Fibroblast of the conjunctiva (primary cell): ENCODE results near the gene IMMP2L.
"Not testable (repeated sequence)": the region's sequence is repeated elsewhere in the genome, so short reads cannot be mapped to it uniquely, and the experiment has no call there.

Source experiments
- DNase-seq: peaks from one replicate; pipeline ENCODE4 v3.0.0-alpha.2; 2010; ENCODE audit warnings: low read depth

IMMP2L gene

DNA sequence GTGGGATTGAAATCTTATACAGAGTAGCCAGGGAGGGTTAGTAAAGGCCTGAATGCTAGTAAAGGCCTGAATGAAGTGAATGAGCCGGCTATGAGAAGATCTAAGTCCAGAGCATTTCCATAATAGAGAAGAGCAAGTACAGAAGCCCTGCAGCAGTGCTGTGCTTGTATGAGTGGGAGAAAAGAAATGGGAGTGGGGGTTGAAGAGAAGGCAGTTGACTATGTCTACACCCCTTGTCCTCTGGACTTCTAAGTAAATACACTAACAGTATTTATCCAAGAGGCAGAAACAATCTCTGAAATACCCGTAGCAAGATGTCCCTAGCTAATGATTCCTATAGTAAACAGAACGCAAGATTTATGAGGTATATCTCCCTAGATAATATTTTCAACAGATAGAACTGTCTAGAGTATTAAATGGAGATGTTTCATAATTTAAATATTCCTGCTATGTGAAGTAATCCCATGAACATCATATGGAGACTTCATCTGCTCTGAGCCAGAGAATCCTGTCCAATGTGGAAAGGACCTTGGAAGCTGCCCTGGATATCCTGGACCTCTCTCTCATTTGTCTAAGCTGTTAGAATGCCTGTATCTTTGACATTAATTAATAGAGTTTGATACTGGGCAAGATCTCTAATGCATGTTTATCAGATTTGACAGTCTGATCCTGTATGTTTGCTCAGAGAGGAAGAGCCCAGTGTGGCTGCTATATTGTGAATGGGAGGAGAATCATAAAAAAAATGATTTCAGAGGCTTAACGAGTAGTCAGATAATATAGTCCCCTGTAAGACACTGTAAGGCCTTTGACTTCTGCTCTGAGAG lies 299.8 kb downstream of the IMMP2L start:
- no peak for DNase-seq

DNA sequence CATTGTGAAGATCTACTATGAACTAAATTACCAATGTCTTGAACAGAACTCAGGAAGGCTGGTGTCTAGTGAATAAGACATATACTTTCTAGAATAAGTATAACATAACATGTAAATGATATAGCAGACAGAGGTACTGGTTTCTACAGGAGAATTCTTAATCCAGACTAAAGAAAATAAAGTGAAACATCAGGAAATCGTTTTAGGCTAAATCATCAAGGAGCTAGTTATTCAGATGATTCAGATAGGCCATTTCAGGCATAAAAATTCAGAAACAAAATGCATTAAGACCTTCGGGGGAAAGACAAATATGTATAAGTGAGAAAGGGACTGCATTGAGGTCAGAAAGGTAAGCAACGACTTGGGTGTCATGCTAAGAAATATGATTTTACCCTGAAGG lies 300.8 kb downstream of the IMMP2L start:
- no peak for DNase-seq

DNA sequence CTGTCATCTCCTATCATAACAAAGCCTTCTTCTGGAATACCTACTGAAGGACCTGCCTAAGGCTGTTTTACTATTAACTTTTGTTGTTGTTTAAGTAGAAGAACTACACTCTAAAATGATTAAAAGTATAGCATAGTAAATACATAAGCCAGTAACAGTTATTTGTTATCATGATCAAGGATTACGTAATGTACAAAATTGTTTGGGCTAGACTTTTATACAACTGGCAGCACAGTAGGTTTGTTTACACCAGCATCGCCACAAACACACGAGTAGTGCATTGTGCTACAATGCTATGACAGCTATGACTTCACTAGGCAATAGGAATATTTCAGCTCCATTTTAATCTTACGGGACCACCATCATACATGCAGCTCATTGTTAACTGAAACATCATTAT lies 302.3 kb downstream of the IMMP2L start:
- no peak for DNase-seq

DNA sequence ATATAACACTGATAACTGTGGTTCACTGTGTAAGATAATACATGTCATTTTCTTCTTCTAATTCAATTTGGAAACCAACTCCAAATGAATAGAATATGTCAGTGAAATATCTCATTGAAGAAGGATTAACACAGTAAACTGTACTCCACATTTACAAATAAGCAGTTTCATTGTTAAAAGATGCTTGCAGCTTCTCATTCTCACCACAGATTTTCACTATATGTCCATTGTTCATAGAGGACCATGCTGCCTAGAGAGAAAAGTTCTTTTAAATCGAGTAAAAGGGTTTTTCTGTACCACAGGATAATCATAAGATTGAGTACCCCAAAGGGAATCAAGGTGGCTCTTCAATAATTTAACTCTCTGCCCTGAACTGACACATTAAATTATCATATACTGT lies 305.9 kb downstream of the IMMP2L start:
- no peak for DNase-seq

DNA sequence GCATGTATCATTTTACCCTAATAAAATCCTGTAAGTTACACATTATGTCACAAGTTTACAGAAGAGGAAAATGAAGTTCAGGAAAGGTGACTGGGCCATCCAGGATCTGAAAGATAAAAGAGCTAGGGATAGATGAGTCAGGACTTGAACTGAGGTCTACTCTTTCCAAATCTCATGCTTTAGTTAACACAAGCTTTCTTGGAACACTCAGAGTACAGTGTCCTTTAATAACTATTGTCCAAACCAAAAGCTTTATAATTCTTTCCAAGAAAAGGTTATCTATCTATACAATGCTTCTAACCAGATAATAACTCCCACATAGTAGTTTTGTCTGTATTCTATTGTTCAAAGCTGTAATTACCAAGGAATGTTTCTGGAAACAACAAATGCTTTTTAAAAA lies 306.7 kb downstream of the IMMP2L start:
- no peak for DNase-seq

DNA sequence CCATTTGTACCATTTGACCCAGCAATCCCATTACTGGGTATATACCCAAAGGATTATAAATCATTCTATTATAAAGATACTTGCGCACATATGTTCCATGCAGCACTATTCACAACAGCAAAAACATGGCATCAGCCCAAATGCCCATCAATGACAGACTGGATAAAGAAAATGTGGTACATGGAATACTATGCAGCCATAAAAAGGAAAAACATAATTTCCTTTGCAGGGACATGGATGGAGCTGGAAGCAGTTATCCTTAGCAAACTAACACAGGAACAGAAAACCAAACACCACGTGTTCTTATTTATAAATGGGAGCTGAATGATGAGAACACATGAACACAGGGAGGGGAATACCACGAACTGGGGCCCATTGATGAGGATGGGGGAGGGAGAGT lies 310.9 kb downstream of the IMMP2L start:
- not testable (repeated sequence) for DNase-seq

DNA sequence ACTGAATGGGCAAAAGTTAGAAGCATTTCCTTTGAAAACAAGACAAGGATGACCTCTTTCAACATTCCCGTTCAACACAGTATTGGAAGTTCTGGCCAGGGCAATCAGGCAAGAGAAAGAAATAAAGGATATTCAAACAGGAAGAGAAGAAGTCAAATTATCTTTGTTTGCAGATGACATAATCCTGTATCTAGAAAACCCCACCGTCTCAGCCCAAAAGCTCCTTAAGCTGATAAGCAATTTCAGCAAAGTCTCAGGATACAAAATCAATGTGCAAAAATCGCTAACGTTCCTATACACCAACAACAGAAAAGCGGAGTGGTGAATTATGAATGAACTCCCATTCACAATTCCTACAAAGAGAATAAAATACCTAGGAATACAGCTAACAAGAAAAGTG lies 312.5 kb downstream of the IMMP2L start:
- DNase-seq, result not testable (repeated sequence)

DNA sequence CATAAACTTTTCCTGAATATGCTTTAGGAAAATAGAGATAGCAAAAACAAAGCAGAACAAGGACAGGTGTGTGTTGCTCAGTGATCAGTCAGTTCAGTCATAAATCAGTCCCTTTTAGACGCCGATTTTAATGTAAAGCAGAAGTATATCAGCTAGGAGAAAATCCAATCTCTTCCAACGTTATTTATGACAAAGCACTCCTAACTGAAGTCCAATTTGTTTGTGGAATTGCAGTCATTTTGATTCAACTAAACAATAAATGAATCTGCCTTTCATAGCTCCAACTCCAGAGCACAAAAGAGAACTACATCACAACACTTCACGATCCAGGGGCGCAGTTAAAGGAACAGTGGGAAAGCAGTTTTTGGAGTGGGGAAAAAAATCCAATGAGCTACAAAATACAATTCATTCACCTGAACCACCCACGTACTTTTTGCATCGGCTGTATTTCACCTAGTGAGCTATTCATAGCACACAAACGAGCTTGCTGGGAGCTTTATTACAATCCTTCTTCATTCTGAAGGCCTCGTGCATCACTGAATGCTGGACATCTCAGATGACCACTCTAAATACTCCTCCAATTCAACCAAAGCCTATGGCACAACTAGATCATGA lies 320.0 kb downstream of the IMMP2L start:
- no peak for DNase-seq

DNA sequence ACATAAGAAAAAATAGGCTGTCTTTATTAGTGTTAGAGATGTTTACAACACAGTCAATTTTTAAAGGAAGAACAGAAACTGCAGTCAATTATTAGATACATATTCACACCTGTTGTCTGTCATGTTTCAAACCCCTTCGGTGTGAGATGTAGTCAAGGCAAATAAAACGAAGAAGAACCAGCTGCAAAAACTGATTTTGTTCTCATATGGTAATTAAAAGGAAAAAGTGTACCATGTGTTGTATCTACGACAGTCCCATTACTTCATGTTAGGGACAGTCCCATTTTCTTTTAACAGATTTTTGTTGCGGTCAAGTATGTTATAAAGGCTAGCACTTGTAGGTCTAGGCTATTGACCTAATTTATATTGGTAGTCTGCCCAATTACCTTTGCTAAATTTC lies 321.9 kb downstream of the IMMP2L start:
- DNase-seq, result no peak

DNA sequence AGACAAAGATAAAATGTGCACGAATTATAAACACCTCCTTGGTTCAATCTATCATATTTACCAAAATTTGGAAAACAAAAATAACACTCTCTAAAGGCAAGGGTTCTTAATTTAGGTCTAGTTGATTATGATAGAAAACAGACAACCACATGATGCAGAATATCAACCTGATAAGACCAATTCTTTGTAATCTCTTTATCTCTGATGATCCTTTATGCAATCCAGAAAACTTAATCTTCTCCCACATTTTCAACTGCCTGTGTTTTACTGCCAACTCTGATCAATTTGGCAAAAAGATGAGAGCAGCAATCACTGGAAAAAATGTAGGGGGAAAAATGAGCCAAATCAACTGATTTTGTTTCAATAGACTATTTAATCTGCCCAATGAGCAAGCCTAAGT lies 322.9 kb downstream of the IMMP2L start:
- no peak for DNase-seq

DNA sequence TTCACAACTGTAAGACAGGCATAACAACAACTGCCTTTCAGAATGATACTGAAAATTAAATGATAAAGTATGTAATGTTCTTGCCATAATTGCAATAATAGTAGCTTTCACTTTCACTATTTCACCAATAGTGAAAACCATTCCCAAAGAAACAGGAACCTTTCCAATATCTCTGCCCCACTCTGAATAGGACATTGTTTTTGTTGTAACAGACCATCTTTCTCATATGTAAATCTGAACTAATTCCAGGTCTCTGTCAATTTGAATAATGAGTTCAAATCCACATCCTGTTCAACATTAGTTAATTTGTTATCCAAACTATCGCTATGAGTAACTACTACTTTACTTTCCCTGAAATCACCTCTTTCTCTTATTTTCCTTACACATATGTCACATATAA lies 323.4 kb downstream of the IMMP2L start:
- no peak for DNase-seq

DNA sequence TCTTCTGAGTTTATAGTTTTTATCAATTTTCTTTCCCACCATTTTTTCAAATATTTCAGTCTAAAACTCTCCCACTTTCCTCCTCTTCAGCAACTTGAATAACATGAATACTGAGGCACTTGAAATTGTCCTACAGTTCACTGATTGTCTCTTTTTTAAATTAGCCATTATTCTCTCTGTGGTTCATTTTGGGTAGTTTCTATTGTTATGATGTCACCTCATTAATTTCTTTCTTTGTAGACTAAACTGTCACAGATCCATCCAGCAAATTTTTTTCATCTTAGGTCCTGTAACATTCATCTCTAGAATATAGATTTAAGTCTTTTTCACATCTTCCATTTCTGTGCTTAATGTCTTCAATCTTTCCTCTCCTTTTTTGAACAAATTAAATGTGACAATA lies 326.6 kb downstream of the IMMP2L start:
- DNase-seq, result no peak

DNA sequence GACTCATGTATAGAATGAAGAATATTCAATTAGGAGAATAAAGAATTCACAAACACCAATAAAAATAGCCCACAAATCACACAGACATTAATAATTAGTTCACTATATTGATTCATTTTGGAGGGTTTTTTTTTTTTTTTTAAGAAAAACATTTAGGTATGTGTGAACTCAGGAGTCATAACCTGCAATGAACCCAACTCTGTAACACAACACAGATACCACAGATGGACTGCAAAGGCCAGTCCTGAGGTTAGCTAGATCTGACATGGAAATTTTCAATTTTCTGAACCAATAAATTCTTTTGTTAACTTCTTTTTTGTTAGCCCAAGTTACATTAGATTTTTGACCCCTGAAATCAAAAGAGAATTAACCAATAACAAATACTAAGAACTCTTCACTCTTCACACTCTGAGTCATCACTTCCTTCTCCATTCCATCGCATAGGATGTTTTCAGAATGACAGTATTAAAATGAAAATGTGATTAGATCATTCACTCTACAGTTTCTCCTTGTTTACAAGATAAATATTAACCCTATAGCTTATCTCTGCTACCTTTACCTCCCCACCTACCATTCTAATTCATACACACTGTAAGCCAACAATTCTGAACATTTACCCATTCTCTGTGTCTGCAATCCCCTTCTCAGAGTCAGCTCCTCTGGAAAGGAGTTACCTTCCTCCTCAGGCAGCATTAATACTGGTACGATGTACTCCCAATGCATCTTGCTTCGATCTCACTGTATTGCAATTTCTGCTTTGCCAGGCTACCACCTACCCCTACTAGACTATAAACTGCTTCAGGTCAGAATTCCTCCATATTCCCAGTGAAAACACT lies 329.8 kb downstream of the IMMP2L start:
- no peak for DNase-seq

DNA sequence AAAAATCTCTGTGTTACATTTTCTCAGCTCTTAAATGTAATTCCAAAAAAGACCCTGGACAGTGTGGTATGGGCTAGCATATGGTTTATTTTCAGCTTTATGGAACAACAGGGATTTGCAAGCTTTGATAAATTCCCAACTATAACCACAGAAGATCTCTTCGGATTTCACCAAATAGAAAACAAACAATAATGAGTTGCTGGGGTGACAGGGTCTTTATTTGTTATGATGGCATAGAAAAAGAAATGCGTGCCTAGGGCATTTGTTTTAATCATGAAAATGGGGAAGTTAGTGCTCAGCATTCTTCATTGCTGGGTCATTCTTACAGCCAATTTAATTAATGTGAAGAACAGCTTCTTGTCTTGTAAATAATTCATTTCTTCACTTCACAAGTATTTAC lies 332.4 kb downstream of the IMMP2L start:
- DNase-seq, result no peak

DNA sequence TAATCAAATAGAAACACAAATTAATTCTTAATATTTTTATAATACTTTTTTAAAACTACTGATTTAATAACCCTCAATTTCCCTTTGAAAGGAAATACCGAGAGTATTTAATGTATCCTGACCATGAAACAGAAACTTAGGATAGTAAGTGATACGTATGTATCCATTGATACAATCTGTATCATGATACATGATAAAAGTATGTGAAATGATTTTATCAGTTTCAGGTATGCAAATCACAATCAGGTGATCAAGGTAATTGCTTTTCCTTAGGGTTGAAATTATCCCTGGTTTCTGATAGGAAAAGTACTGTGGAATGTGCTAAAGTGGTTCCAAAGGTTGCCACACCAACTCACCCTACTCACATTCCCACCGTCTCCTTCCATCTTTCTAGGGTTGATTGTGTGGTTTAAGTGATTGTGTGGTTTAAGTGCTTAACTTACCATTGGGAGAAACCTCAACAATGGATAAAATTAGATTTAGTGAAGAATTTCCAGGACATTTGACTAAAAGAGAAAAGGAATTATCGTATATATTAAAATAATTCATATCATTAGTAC lies 333.0 kb downstream of the IMMP2L start:
- no peak for DNase-seq

DNA sequence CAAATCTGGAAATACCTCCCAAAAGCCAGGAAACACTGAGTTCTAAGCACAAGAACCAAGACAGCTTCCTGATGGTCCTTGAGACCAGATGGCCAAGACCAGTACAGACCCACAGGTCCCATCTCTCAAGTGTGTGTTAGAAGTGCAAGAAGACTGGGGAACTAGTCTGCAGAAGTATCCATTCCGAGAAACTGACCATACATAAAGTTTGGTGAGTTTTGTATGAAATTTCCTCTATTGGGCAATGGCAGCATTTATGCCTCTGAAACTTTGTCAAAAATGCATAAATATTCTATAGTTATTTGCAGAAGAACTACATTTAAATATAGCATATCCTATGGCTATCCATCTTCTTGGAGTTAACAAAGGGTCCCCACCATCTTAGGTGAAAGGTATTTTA lies 333.9 kb downstream of the IMMP2L start:
- DNase-seq, result no peak

DNA sequence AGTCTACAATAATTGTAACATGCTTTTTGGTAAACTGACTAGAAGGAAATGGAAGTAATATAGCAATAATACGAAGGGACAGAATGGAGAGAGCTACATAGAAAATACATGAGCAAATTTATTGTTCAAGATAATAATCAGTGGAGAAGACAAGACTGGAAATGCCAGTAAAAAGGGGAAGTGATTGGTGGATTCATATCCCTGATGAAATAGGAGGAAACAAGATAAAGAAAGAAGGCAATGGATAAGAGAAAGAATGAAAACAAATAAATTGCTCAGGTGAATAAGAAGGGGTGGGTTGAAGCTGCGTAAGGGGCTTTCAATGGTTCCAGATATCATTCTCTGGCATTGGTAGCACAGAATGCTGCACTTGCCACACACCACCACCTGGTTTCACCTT lies 335.5 kb downstream of the IMMP2L start:
- no peak for DNase-seq

DNA sequence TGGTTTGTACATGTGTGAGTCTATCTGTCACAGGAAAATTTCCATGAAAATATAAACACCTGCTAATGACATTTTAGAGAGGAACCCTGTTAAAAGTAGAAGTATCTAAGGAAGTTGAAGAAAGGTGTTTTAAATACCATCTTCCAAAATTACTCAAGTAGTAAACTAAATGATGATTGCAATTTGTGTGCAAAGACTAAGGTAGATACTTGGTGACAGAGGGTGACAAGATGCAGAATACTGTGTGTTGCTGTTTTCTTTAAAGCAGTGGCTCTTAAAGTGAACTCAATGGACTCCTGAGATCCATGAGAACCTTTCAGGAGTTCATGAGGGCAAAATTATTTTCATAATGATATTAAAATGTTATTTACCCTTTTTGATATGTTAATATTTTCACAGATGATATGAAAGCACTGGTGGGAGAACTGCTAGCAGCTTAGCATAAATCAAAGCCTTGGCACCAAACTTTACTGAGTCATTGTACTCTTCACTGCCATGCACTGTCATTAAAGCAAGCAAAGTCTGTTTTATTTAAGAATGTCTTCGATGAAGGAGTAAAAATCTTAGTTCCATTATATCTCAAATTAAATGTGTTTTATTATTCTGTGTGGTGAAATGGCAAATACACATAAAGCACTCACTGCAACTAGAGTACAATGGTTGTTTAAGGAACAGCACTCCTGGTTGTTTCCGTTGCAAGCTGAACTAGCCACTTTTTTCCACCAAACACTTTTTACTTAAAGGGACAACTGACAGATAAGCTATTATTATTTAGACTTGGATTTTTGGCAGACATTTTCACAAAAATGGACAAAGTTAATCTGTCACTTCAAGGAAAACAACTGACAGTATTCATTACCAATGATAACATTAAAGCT lies 337.7 kb downstream of the IMMP2L start:
- no peak for DNase-seq

DNA sequence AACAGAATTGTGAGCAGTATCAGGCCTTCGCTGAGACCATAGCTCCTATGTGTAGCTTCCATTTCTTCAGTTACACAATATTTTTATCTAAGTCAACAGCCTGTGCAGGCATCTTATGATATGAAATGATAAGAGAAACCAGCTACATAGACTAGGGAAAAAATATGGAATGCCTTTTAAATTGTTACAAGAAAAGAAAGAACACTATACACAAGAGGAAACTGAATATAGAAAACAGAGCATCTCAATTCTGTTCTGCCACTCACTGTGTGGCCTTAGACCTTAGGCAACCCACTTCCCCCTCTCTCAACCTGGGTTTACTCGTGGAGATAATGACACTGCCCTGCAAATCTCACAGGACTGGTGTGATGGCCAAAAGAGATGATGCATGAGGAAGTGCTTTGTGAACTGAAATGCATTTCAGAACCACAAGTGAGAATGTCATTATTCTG lies 338.5 kb downstream of the IMMP2L start:
- no peak for DNase-seq

DNA sequence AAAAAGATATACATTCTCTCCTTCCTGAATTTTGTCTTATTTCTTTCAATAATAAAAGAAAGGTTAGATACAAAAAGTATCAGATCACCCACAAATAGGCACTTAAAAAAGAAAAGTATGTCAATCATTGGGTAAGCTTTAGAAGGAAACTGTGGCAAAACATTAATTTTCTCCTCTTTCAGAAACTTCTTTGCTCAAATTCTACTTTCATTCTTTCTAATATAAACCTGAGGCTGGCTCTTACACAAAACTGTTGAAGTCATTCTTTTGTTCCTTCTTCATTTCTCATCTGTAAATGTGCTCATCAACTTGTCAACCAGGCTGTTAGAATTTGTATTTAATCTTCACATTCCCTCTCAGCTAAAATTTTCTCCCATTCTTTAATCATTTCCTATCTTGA lies 346.7 kb downstream of the IMMP2L start:
- no peak for DNase-seq

DNA sequence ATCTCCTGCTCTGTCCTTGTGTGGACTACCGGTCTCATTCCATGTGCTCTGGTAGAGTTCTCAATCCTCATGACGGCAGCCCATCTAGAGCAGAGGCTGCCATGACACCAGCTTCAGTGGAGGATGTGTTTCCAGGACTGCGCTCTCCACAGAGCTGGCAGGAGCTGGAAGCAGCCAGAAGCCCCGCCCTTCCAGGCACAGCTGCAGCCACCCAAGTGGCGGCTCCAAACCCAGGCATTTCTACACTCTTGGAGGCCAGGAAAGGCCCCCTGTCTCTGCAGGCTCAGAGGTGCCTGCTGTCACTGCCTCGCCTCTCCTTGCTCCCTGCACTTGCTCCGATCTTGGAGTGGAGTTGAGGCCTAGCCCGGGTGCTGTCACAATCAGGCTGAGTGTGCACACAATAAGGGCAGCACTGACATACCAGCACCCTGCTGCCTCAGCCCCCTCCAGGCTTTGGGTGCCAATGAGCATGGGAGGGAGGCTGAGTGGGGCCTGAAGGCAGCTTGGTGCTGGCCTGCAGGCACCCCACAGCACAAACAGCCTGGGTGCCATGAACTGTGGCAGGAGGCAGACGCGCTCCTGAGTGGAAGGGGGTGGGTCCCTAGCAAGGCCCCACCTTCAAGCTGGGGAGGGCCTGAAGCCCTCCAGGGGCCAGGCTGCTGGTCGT lies 349.3 kb downstream of the IMMP2L start:
- no peak for DNase-seq
